PFSK-1 (cell line): ENCODE data around the gene ARHGEF4.

Source experiments
- POLR2AphosphoS5 ChIP-seq: IDR thresholded peaks from 2 replicates; pipeline ENCODE4 v1.6.1; 2012; ENCODE audit warnings: low read depth, mild to moderate bottlenecking, control low read depth, low read length, moderate library complexity
- REST ChIP-seq, 2 experiments: IDR thresholded peaks; 2 replicates each; pipeline versions ENCODE4 v1.6.1 to v1.8.0; 2011 to 2012; ENCODE audit warnings: low read depth in 2 of 2, low read length in 2 of 2, control low read depth in 1 of 2, inconsistent platforms in 1 of 2, mild to moderate bottlenecking in 1 of 2, moderate library complexity in 1 of 2; ENCODE audit not compliant: insufficient read depth in 1 of 2
- SIN3A ChIP-seq: IDR thresholded peaks from 2 replicates; pipeline ENCODE4 v1.6.1; 2012; ENCODE audit warnings: mild to moderate bottlenecking, low read length, moderate library complexity, borderline replicate concordance; ENCODE audit not compliant: insufficient read depth

- TF ChIP-seq SIN3A (no peak), POLR2AphosphoS5 (no peak), REST (IDR thresholded peaks at IDR 0.05; ENCODE audit: insufficient read depth in 1 of 2, low read depth in 2 of 2, low read length in 2 of 2) (no peak)
These were observed 84.4 kb downstream of the ARHGEF4 start for GRCh38 chr2:130921164-130921476.
